BJ (cell line): Measurements from ENCODE around the gene PTPRK. TPM values are rescaled to one million over a fixed set of nuclear protein-coding genes. Genes with fewer than 3 reads are reported as not detected.

Experiments
- CTCF ChIA-PET: fragments of 350-600 bp; formaldehyde crosslinking; extraction: SDS; loops from one replicate; lab custom pipeline; 2021; ENCODE audit warnings: antibody characterized with exemption, inconsistent platforms; lab: Yijun Ruan, JAX
- POLR2A ChIA-PET: fragments of 300-600 bp; sonication (Branson Sonifier 250); formaldehyde crosslinking; extraction: SDS; loops from one replicate; lab custom pipeline; 2021; ENCODE audit warnings: antibody characterized with exemption; lab: Charles Lee
- DNase-seq: peaks from one replicate; pipeline ENCODE4 v3.0.0-alpha.2; 2011; ENCODE audit warnings: low read depth
- H3K27me3 ChIP-seq: 2 replicates; pipeline ENCODE4 v1.6.0; 2011; ENCODE audit warnings: low read length; ENCODE audit not compliant: control insufficient read depth, insufficient read depth
- H3K36me3 ChIP-seq: 2 replicates; pipeline ENCODE4 v1.5.1; 2011; ENCODE audit warnings: low read length; ENCODE audit not compliant: control insufficient read depth, insufficient read depth
- H3K4me3 ChIP-seq: 2 replicates; pipeline ENCODE4 v1.5.1; 2011; ENCODE audit warnings: low read depth, mild to moderate bottlenecking, control low read depth, low read length
- CTCF ChIP-seq: IDR thresholded peaks from 2 replicates; pipeline ENCODE4 v1.5.1; 2011; ENCODE audit warnings: low read depth, mild to moderate bottlenecking, control low read depth, inconsistent platforms, low read length, moderate library complexity; ENCODE audit not compliant: insufficient read depth
- polyA plus RNA-seq: library from polyadenylated mRNA; depleted of rRNA; stranded (reverse); fragments of >200 nt; gene quantifications from 2 replicates; pipeline ENCODE4 v1.2.3, GENCODE V29; 2011

PTPRK gene
- polyA plus RNA-seq, 1 experiment, result 18.5 TPM

GRCh38 chr6:128018821-128019220 lies 501.6 kb downstream of the PTPRK start:
- TF ChIP-seq CTCF, result no peak
- CTCF ChIA-PET, result no interaction called here
- POLR2A ChIA-PET, result no interaction called here
- no peaks in the 10 kb centered on the region for H3K36me3 ChIP-seq
- no peak for DNase-seq
- H3K4me3 ChIP-seq, result no peak overlapping the region
- no peaks in the 10 kb centered on the region for H3K27me3 ChIP-seq

GRCh38 chr6:128017288-128017687 lies 503.1 kb downstream of the PTPRK start:
- POLR2A ChIA-PET, result interaction anchor here (0.6 kb wide), 1 partner anchor 610 kb away, joined by 9 read pairs; no protein-coding TSS in a partner anchor
- CTCF ChIA-PET, result no interaction called here
- Histone ChIP-seq H3K4me3 (no peak overlapping the region), H3K36me3 (no peaks in the 10 kb centered on the region), H3K27me3 (no peaks in the 10 kb centered on the region)
- TF ChIP-seq CTCF, result no peak
- no peak for DNase-seq

- DNase-seq, result no peak
- H3K27me3 ChIP-seq, result no peaks in the 10 kb centered on the region
- POLR2A ChIA-PET, result no interaction called here
- H3K4me3 ChIP-seq, result no peak overlapping the region
- no peaks in the 10 kb centered on the region for H3K36me3 ChIP-seq
- no peak for TF ChIP-seq CTCF
- CTCF ChIA-PET, result no interaction called here
These were observed 512.7 kb downstream of the PTPRK start for GRCh38 chr6:128007658-128008057.

GRCh38 chr6:128005009-128005408 lies 515.4 kb downstream of the PTPRK start:
- ChIA-PET POLR2A (no interaction called here), CTCF (no interaction called here)
- Histone ChIP-seq H3K4me3 (no peak overlapping the region), H3K27me3 (no peaks in the 10 kb centered on the region), H3K36me3 (no peaks in the 10 kb centered on the region)
- no peak for DNase-seq
- no peak for TF ChIP-seq CTCF

GRCh38 chr6:128000363-128000762 lies 520.0 kb downstream of the PTPRK start:
- DNase-seq, result no peak
- Histone ChIP-seq H3K4me3 (no peak overlapping the region), H3K36me3 (no peaks in the 10 kb centered on the region), H3K27me3 (no peaks in the 10 kb centered on the region)
- ChIA-PET CTCF (no interaction called here), POLR2A (no interaction called here)
- no peak for TF ChIP-seq CTCF
